ENCODE data around the gene ZNF236.

ZNF236 gene

DNA sequence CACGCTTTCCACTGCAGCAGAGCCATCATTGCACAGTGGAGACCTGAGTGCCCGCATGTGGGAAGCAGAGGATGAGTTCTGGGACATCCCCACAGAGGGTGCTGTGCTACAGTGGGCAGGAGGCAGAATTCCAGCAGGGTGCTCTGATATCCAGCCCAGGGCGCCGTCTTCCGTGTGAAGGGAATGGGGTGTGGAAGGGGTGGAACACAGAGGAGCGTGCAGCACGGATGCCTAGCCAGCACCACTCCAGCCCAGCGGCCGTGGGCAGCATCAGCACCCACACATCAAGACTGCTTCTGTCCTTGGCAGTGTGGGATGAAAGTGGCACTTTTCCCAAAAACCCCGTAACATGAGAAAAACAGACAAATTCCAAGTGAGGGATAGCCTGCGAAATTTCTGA lies 134.3 kb downstream of the ZNF236 start:
- Mint-ChIP-seq H3K27me3 (ENCODE audit: low read depth) (no peaks in the 10 kb centered on the region), H3K9me3 (peaks cover 2% of the 10 kb centered on the region), H3K4me1 (peaks cover 51% of the 10 kb centered on the region), H3K4me3 (no peak overlapping the region), H3K27ac (no peak overlapping the region), H3K36me3 (ENCODE audit: low read depth) (peaks cover 33% of the 10 kb centered on the region)
- TF ChIP-seq, protein P1, sequence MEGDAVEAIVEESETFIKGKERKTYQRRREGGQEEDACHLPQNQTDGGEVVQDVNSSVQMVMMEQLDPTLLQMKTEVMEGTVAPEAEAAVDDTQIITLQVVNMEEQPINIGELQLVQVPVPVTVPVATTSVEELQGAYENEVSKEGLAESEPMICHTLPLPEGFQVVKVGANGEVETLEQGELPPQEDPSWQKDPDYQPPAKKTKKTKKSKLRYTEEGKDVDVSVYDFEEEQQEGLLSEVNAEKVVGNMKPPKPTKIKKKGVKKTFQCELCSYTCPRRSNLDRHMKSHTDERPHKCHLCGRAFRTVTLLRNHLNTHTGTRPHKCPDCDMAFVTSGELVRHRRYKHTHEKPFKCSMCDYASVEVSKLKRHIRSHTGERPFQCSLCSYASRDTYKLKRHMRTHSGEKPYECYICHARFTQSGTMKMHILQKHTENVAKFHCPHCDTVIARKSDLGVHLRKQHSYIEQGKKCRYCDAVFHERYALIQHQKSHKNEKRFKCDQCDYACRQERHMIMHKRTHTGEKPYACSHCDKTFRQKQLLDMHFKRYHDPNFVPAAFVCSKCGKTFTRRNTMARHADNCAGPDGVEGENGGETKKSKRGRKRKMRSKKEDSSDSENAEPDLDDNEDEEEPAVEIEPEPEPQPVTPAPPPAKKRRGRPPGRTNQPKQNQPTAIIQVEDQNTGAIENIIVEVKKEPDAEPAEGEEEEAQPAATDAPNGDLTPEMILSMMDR (IDR thresholded peaks at IDR 0.05; ENCODE audit: unreplicated experiment in 3 of 3) = no peak

DNA sequence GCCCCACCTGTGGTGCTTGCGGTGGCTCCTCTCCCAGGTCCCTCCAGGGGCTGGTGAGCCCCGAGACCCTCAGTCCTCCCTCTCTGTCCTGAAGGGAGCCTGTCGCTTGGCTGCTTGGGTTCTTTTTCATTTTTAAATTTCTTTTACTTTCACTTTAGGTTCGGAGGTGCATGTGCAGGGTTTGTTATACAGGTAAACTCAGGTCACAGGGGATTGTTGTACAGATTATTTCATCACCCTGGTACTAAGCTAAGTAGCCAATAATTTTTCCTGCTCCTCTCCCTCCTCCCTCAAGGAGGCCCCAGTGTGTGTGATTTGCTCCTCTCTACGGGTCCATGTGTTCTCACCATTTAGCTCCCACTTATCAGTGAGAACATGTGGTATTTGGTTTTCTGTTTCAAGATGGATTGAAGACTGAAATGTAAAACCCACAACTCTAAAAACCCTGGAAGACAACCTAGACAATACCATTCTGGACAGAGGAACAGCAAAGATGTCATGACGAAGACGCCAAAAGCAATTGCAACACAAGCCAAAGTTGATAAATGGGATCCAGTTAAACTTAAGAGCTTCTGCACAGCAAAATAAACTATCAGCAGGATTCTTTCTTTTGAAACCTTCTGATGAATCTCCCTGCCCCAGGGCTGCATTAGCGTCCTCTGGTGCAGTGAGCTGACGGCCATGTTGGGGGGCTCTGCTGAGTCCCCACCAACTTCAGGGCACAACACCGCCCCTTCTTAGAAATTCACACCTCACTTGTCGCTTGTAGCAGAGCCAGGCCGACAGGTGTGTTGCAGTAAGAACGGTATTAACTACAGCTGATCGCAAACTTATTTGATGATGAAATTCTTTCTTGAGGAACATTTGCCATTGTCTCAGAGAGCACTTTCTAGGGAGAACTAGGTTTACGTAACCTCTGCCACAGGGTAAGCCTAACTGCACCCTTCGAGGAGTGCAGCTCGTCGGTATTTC lies 135.3 kb downstream of the ZNF236 start:
- TF ChIP-seq, protein P1 (IDR thresholded peaks at IDR 0.05; ENCODE audit: unreplicated experiment in 3 of 3) = no peak
- peak overlapping the region; percentile 5 to 38 (median 37) for H3K27ac Mint-ChIP-seq
- peaks cover 11% of the 10 kb centered on the region for H3K9me3 Mint-ChIP-seq
- H3K27me3 Mint-ChIP-seq (ENCODE audit: low read depth) = no peaks in the 10 kb centered on the region
- peaks cover 51% of the 10 kb centered on the region for H3K4me1 Mint-ChIP-seq
- peak overlapping the region in 1 of 3 experiments; percentile 2 for H3K4me3 Mint-ChIP-seq
- H3K36me3 Mint-ChIP-seq (ENCODE audit: low read depth) = peaks cover 29% of the 10 kb centered on the region

DNA sequence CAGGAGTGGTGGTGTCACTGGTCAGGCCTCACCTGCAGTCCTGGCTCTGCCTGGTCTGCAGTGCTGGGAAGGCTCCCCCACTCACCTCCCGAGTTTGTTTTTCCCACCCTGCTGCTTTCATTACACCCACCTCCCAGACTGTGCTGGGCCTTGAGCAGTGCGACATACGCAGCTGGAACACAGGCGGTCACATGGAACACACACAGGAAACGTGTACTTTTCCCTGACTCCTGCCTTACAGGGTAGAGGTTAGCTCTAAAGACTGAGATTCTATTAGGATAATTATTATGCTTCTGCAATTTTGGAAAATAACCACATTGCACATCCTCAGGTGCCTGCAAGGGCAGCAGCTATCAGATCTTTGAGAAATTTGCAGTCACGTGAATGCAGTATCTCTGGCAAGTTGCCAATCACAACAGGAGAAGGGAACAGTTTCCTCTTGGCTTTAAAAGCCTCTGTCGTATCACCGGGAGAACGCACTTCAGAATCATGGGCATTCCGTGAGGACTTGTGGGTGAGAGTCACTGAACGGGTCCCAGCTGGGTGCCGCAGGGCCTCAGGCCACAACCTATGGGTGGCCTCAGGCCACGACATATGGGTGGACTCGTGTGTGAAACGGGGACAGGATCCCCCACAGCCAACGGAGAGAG lies 136.5 kb downstream of the ZNF236 start:
- peaks cover 41% of the 10 kb centered on the region for H3K4me1 Mint-ChIP-seq
- TF ChIP-seq, protein P1 (IDR thresholded peaks at IDR 0.05; ENCODE audit: unreplicated experiment in 3 of 3) = no peak
- no peaks in the 10 kb centered on the region for H3K27me3 Mint-ChIP-seq (ENCODE audit: low read depth)
- peaks cover 22% of the 10 kb centered on the region for H3K36me3 Mint-ChIP-seq (ENCODE audit: low read depth)
- H3K4me3 Mint-ChIP-seq = no peak overlapping the region
- peak overlapping the region in 2 of 3 experiments; percentile 23 to 41 for H3K27ac Mint-ChIP-seq
- peaks cover 20% of the 10 kb centered on the region for H3K9me3 Mint-ChIP-seq

DNA sequence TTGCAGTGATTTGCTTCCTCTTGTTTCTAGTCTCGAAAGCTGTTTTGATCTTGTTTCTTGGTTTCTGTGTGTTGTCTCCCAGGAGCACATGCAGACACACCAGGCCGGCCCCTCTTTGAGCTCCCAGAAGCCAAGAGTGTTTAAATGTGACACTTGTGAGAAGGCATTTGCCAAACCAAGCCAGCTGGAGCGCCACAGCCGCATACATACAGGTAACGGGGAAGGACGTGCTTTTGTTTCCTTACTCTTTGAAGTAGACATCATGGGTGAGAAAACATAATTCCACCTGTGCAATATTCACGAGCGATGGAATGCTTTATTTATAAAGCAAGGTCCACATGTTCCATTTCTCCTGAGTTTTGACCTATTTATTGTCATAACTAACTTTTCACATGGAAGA lies 137.2 kb downstream of the ZNF236 start:
- peaks cover 22% of the 10 kb centered on the region for H3K36me3 Mint-ChIP-seq (ENCODE audit: low read depth)
- TF ChIP-seq, protein P1 (IDR thresholded peaks at IDR 0.05; ENCODE audit: unreplicated experiment in 3 of 3) = no peak
- peaks cover 24% of the 10 kb centered on the region for H3K9me3 Mint-ChIP-seq
- no peak overlapping the region for H3K27ac Mint-ChIP-seq
- no peak overlapping the region for H3K4me3 Mint-ChIP-seq
- H3K27me3 Mint-ChIP-seq (ENCODE audit: low read depth) = no peaks in the 10 kb centered on the region
- peaks cover 37% of the 10 kb centered on the region for H3K4me1 Mint-ChIP-seq

DNA sequence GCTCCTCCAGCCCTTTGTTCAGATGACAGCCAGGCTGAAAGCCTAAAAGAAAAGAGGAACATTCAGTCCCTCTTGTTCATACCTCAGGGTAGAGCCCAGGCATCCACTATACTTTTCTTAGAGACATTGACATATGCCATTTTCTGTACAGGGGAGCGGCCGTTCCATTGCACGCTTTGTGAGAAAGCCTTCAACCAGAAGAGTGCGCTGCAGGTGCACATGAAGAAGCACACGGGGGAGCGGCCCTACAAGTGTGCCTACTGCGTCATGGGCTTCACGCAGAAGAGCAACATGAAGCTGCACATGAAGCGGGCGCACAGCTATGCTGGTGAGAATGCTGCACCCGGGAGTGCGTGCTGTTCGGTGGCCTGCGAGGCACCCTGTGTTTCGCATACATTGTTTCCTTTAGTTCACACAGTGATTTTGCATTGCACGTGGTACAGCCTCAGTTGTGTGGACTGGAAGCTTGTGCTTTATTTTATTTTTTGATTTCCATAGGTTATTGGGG lies 138.2 kb downstream of the ZNF236 start:
- H3K36me3 Mint-ChIP-seq (ENCODE audit: low read depth) = peaks cover 22% of the 10 kb centered on the region
- TF ChIP-seq, protein P1 (IDR thresholded peaks at IDR 0.05; ENCODE audit: unreplicated experiment in 3 of 3) = no peak
- no peak overlapping the region for H3K4me3 Mint-ChIP-seq
- H3K27me3 Mint-ChIP-seq (ENCODE audit: low read depth) = no peaks in the 10 kb centered on the region
- peak overlapping the region in 1 of 3 experiments; percentile 3 for H3K27ac Mint-ChIP-seq
- H3K9me3 Mint-ChIP-seq = peaks cover 24% of the 10 kb centered on the region
- peaks cover 34% of the 10 kb centered on the region for H3K4me1 Mint-ChIP-seq

Measured in nephron (organoid).